ENCODE measurements around the gene CFAP410.

Gene CFAP410

DNA sequence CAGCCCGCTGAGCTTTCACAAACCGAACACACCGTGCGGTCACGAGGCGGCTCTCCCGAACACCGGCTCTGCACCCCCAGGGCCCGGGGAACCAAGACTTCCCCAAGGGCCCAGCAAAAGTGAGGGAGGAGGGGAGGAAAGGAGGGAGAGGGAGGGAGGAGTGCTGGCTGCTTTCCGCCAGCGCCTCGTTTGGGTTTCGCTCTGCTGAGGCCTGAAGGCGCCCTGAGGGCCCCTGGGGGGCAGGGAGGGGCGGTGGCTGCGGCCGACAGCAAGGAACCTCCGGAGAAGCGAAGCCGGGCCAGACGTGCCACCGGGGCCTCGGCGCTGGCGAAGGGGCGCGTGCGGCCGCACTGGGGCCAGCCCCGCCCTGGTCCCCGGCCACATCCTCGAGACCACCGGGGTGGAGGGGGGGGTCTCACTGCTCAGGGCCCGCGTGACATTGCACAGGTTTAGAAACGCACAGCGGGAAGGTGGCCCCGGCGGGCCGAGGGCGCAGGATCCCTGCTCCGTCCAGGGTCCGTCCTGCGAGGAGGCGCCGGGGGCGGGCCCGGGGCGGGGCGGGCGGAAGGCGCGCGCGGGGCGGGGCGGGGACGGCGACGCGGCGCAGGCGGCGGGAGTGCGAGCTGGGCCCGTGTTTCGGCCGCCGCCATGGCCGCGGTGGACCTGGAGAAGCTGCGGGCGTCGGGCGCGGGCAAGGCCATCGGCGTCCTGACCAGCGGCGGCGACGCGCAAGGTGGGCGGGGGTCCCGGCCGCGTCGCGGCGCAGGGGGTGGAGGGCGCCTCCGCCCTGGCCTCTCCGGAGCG is 39.5 kb downstream of the CFAP410 start, which contains the start of gene PFKL:
TSS of gene PFKL (plus strand) at position 596 of the 804 bp plus-strand sequence. CDS start at position 649, 53 bp downstream.
- no peaks in the 10 kb centered on the region for H3K36me3 Mint-ChIP-seq (ENCODE audit: low read depth)
- TF ChIP-seq, protein P1, sequence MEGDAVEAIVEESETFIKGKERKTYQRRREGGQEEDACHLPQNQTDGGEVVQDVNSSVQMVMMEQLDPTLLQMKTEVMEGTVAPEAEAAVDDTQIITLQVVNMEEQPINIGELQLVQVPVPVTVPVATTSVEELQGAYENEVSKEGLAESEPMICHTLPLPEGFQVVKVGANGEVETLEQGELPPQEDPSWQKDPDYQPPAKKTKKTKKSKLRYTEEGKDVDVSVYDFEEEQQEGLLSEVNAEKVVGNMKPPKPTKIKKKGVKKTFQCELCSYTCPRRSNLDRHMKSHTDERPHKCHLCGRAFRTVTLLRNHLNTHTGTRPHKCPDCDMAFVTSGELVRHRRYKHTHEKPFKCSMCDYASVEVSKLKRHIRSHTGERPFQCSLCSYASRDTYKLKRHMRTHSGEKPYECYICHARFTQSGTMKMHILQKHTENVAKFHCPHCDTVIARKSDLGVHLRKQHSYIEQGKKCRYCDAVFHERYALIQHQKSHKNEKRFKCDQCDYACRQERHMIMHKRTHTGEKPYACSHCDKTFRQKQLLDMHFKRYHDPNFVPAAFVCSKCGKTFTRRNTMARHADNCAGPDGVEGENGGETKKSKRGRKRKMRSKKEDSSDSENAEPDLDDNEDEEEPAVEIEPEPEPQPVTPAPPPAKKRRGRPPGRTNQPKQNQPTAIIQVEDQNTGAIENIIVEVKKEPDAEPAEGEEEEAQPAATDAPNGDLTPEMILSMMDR (IDR thresholded peaks at IDR 0.05), result no peak
- H3K4me3 Mint-ChIP-seq, result peak within 1 kb of the TSS; percentile 87
- H3K27me3 Mint-ChIP-seq (ENCODE audit: low read depth, poor library complexity), result peaks cover 16% of the 10 kb centered on the region
- H3K4me1 Mint-ChIP-seq, result peaks cover 47% of the 10 kb centered on the region
- DNase-seq, result peak; percentile 80
- H3K27ac Mint-ChIP-seq, result no peak within 1 kb of the TSS
- no peaks in the 10 kb centered on the region for H3K9me3 Mint-ChIP-seq

DNA sequence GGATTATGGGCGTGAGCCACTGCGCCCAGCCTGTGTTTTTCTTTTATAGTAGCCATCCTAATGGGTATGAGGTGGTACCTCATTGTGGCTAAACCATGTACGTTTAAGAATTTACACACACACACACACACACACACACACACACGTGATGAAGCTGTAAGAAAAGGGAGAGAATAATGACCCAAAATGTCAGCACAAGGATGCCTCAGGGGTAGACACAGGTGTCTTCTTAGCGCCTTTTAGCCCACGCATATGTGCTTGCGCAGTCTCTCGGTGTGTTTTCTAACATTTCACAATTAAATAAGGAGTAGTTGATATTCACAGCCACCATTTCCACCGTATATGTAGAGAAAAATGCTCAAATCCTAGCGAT is 40.1 kb downstream of the CFAP410 start:
- Mint-ChIP-seq H3K27ac (no peak overlapping the region), H3K36me3 (ENCODE audit: low read depth) (no peaks in the 10 kb centered on the region), H3K4me1 (peaks cover 43% of the 10 kb centered on the region), H3K27me3 (ENCODE audit: low read depth, poor library complexity) (peaks cover 16% of the 10 kb centered on the region), H3K9me3 (no peaks in the 10 kb centered on the region), H3K4me3 (peak overlapping the region; percentile 87)
- TF ChIP-seq, protein P1 (IDR thresholded peaks at IDR 0.05), result no peak
- no peak for DNase-seq

DNA sequence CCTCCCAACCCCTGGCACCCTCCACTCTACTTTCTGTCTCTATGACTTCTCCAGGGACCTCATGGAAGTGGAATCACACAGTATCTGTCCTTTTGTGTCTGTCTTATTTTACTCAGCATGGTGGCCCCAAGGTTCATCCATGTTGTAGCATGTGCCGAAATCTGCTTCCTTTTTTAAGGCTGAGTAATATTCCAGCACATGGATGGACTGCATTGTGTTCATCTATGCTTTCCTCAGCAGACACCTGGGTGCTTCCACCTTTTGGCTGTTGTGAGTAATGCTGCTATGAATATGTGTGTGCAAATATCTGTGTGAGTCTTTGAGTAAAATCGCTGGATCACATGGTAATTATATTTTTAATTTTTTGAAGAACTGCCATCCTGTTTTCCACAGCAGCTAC is 40.9 kb downstream of the CFAP410 start:
- no peak overlapping the region for H3K4me3 Mint-ChIP-seq
- H3K9me3 Mint-ChIP-seq, result no peaks in the 10 kb centered on the region
- peaks cover 16% of the 10 kb centered on the region for H3K27me3 Mint-ChIP-seq (ENCODE audit: low read depth, poor library complexity)
- no peak for DNase-seq
- TF ChIP-seq, protein P1 (IDR thresholded peaks at IDR 0.05), result no peak
- no peaks in the 10 kb centered on the region for H3K36me3 Mint-ChIP-seq (ENCODE audit: low read depth)
- H3K27ac Mint-ChIP-seq, result no peak overlapping the region
- H3K4me1 Mint-ChIP-seq, result peaks cover 35% of the 10 kb centered on the region

DNA sequence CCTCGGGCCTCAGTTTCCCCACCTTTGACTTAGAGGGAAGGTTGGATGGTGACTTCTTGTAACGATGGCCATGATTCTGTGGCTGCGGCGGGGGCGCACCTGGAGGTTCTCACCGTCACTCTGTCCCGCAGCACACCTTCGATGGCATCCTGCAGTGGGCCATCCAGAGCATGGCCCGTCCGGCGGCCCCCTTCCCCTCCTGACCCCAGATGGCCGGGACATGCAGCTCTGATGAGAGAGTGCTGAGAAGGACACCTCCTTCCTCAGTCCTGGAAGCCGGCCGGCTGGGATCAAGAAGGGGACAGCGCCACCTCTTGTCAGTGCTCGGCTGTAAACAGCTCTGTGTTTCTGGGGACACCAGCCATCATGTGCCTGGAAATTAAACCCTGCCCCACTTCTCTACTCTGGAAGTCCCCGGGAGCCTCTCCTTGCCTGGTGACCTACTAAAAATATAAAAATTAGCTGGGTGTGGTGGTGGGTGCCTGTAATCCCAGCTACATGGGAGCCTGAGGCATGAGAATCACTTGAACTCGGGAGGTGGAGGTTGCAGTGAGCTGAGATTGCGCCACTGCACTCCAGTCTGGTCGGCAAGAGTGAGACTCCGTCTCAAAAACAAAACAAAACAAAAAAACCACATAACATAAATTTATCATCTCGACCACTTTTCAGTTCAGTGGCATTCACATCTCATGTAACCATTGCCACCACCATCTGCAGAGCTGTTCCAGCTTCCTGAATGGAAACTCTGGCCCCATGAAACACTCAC is 41.5 kb downstream of the CFAP410 start:
- no peak overlapping the region for H3K27ac Mint-ChIP-seq
- TF ChIP-seq, protein P1 (IDR thresholded peaks at IDR 0.05), result peak; percentile 77
- H3K36me3 Mint-ChIP-seq (ENCODE audit: low read depth), result no peaks in the 10 kb centered on the region
- peaks cover 16% of the 10 kb centered on the region for H3K27me3 Mint-ChIP-seq (ENCODE audit: low read depth, poor library complexity)
- no peak overlapping the region for H3K4me3 Mint-ChIP-seq
- peaks cover 29% of the 10 kb centered on the region for H3K4me1 Mint-ChIP-seq
- DNase-seq, result peak; percentile 88
- no peaks in the 10 kb centered on the region for H3K9me3 Mint-ChIP-seq

DNA sequence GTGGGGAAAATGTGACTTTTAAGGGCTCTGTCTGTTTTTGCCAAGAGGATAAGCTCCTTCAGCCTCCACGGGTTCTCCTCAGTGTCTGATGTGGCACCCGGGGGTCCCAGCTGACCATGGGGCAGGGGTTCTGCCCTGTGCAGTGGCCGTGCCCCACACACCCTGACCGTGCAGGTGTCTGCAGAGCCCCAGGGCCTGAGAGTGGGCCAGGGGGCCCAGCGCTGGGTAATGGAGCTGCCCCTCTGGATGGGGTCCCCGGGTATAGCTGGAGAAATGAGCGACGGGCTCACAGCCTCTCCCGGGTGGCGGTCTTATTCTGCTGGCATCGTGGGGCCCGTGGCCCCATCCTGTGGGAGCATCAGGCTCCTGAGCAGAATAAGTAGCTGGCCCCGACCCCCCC is 42.3 kb downstream of the CFAP410 start:
- DNase-seq, result no peak
- TF ChIP-seq, protein P1 (IDR thresholded peaks at IDR 0.05), result no peak
- Mint-ChIP-seq H3K27ac (no peak overlapping the region), H3K4me1 (peaks cover 21% of the 10 kb centered on the region), H3K4me3 (no peak overlapping the region), H3K36me3 (ENCODE audit: low read depth) (no peaks in the 10 kb centered on the region), H3K27me3 (ENCODE audit: low read depth, poor library complexity) (peaks cover 16% of the 10 kb centered on the region), H3K9me3 (no peaks in the 10 kb centered on the region)

Data from nephron progenitor cell (in vitro differentiated cells).